ENCODE data around the gene FAM107B. TPM values are rescaled to one million over a fixed set of nuclear protein-coding genes. Genes with fewer than 3 reads are reported as not detected.

FAM107B gene
- total and polyA plus RNA-seq, 10 of the 15 experiments (the other 5 are each of a cell fraction or from before 2014, with no cell fraction given): 22.9 to 162 (median 86.6) TPM

- FAIRE-seq: no peak
- POLR2A ChIA-PET: interaction anchor here (1.2 kb wide), 1 partner anchor 12 kb away, joined by 3 read pairs; no protein-coding TSS in a partner anchor
Measured at GRCh38 chr10:14536241-14537213, 238.2 kb downstream of the FAM107B start.

More at GRCh38 chr10:14536241-14537213, 238.2 kb downstream of the FAM107B start:
- ChIA-PET SMC1A (ENCODE audit: uncharacterized antibody, unreplicated experiment) (interaction anchor here (0.7 to 5.2 kb wide), 26 partner anchors 8 to 435 kb away, joined by 3 to 66 read pairs (median 4); partner anchors contain the start of genes CDNF, HSPA14 and MSANTD7), RAD21 (ENCODE audit: unreplicated experiment) (interaction anchor here (0.8 to 4.8 kb wide), 8 partner anchors 8 to 435 kb away, joined by 3 to 74 read pairs (median 5); partner anchors contain the start of genes CDNF, HSPA14 and MSANTD7), CTCF (interaction anchor here (0.6 to 5.7 kb wide), 40 partner anchors 8 to 368 kb away, joined by 3 to 134 read pairs (median 4); partner anchors contain the start of genes CDNF, HSPA14, MSANTD7 and SUV39H2)
- Histone ChIP-seq H3K9me3 (replicated peaks; ENCODE audit: control insufficient read depth, insufficient read depth, low read length) (no peaks in the 10 kb centered on the region), H3K79me2 (ENCODE audit: control insufficient read depth, insufficient read depth, low read length) (no peaks in the 10 kb centered on the region; the same call in none of the 2 replicates), H2AFZ (ENCODE audit: control insufficient read depth, low read depth, low read length) (no peak overlapping the region), H3K9ac (ENCODE audit: control insufficient read depth, insufficient read depth, low read length) (no peak overlapping the region), H3K4me3 (no peak overlapping the region), H3K27ac (ENCODE audit: control insufficient read depth, insufficient read depth) (no peak overlapping the region), H3K27me3 (replicated peaks in 1 of 2; ENCODE audit: control insufficient read depth in 2 of 2, insufficient read depth in 2 of 2, low read length in 1 of 2) (no peaks in the 10 kb centered on the region), H4K20me1 (ENCODE audit: control insufficient read depth, insufficient read depth) (no peaks in the 10 kb centered on the region; the same call in 1 of the 2 replicates), H3K4me1 (ENCODE audit: control insufficient read depth, insufficient read depth, low read length) (peaks cover 3% of the 10 kb centered on the region; the same call in 1 of the 2 replicates), H3K36me3 (ENCODE audit: control insufficient read depth in 2 of 2, insufficient read depth in 2 of 2, low read length in 1 of 2) (peaks cover 7 to 29% of the 10 kb centered on the region in 2 experiments; a peak in 3 of 4 replicates), H3K4me2 (ENCODE audit: control insufficient read depth, insufficient read depth) (no peak overlapping the region)
- BruUV-seq (replicated peaks): no TSS peak
- WGBS (ENCODE audit: insufficient coverage, insufficient replicate concordance, low lambda C conversion rate, missing lambda C conversion rate): 68% methylated on average over 21 of the region's 21 CpGs
- no peak for DNase-seq (ENCODE audit: low read depth, low spot score)
- peak; percentile 88 for ATAC-seq
- TF ChIP-seq SMAD1 (IDR thresholded peaks at IDR 0.05; ENCODE audit: low read depth, partially characterized antibody) (no peak), NKRF (conservative IDR thresholded peaks at IDR 0.05) (no peak), YY1 (IDR thresholded peaks at IDR 0.05; ENCODE audit: low read depth, low read length) (peak; percentile 41; the same call in 1 of the 2 replicates), SMC3 (IDR thresholded peaks at IDR 0.05; ENCODE audit: borderline replicate concordance, low read length) (peak; percentile 55; the same call in 1 of the 2 replicates), PAX5 (IDR thresholded peaks at IDR 0.05; ENCODE audit: borderline replicate concordance, low read depth, low read length) (no peak), IRF4 (IDR thresholded peaks at IDR 0.05; ENCODE audit: low read depth, low read length) (0 out of 2 replicates have a peak, but pooled peaks have one; percentile 18), CTCF (IDR thresholded peaks at IDR 0.05 in 2 of 3, conservative IDR thresholded peaks at IDR 0.05 in 1 of 3; ENCODE audit: control insufficient read depth in 2 of 3, extremely low read depth in 1 of 3, insufficient read depth in 1 of 3, low read depth in 3 of 3, low read length in 3 of 3) (peak; percentile 65 to 69 (median 66); a peak in 5 of 6 replicates), IKZF1 (conservative IDR thresholded peaks at IDR 0.05) (0 out of 2 replicates have a peak, but pooled peaks have one; percentile 18), RAD21 (IDR thresholded peaks at IDR 0.05; ENCODE audit: insufficient read depth, low read depth, low read length) (peak; percentile 71)
- in situ Hi-C loops (cut with MboI) (no loop called here), intact Hi-C loops (cut with micrococcal nuclease; ENCODE audit: unreplicated experiment) (loop anchor here (1.0 kb wide), 2 partner anchors 287 to 390 kb away; no protein-coding TSS in a partner anchor)

Data from GM12878 (cell line).